Measurements from ENCODE around the gene NR4A1.

NR4A1 gene

GRCh38 chr12:52091061-52091460, 39.8 kb downstream of the NR4A1 start:
- TF ChIP-seq TOX (CRISPR knock-in tag; IDR thresholded peaks at IDR 0.05; ENCODE audit: borderline replicate concordance) (no peak), ZNF565 (CRISPR knock-in tag; conservative IDR thresholded peaks at IDR 0.05; ENCODE audit: low read depth) (no peak), OSR1 (CRISPR knock-in tag; IDR thresholded peaks at IDR 0.05) (no peak), SNAI2 (CRISPR knock-in tag; IDR thresholded peaks at IDR 0.05) (no peak), ZNF70 (CRISPR knock-in tag; IDR thresholded peaks at IDR 0.05) (no peak), PPARA (CRISPR knock-in tag; IDR thresholded peaks at IDR 0.05; ENCODE audit: borderline replicate concordance) (no peak)
- TF ChIP-seq, protein P1, sequence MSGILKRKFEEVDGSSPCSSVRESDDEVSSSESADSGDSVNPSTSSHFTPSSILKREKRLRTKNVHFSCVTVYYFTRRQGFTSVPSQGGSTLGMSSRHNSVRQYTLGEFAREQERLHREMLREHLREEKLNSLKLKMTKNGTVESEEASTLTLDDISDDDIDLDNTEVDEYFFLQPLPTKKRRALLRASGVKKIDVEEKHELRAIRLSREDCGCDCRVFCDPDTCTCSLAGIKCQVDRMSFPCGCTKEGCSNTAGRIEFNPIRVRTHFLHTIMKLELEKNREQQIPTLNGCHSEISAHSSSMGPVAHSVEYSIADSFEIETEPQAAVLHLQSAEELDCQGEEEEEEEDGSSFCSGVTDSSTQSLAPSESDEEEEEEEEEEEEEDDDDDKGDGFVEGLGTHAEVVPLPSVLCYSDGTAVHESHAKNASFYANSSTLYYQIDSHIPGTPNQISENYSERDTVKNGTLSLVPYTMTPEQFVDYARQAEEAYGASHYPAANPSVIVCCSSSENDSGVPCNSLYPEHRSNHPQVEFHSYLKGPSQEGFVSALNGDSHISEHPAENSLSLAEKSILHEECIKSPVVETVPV (CRISPR knock-in tag; IDR thresholded peaks at IDR 0.05): no peak
- ATAC-seq: no peak

DNA sequence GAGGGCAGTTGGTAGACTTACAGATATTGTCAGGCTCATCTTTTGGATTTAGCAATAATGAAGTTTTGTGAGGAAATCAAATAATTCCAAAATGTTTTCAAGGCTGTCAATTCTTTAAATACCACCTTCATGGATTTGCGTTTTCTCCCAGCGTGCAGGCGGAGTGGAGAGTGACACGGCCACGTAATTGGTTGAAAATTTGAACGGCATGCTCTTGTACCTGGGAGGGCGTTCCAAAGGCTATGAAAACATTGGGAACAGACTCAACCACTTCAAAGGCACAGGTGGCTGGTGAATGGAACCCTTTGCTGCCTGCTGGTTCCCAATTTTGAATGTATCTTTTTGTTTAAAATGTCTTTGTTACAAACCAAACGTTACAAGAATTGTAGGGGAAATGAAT, 40.6 kb downstream of the NR4A1 start:
- no peak for ATAC-seq
- TF ChIP-seq ESRRG (CRISPR knock-in tag; IDR thresholded peaks at IDR 0.05) (no peak), TCF4 (CRISPR knock-in tag; IDR thresholded peaks at IDR 0.05; ENCODE audit: borderline replicate concordance) (no peak), ISL1 (CRISPR knock-in tag; IDR thresholded peaks at IDR 0.05) (no peak), ZC3H10 (CRISPR knock-in tag; IDR thresholded peaks at IDR 0.05) (no peak), ZNF565 (CRISPR knock-in tag; conservative IDR thresholded peaks at IDR 0.05; ENCODE audit: low read depth) (no peak), TSHZ2 (CRISPR knock-in tag; IDR thresholded peaks at IDR 0.05) (no peak), ZNF70 (CRISPR knock-in tag; IDR thresholded peaks at IDR 0.05) (no peak), BACH2 (CRISPR knock-in tag; IDR thresholded peaks at IDR 0.05; ENCODE audit: borderline replicate concordance) (no peak)

GRCh38 chr12:52093346-52093745, 42.1 kb downstream of the NR4A1 start:
- TF ChIP-seq TOX (CRISPR knock-in tag; IDR thresholded peaks at IDR 0.05; ENCODE audit: borderline replicate concordance) (no peak), ZNF8 (CRISPR knock-in tag; IDR thresholded peaks at IDR 0.05) (no peak), PPARA (CRISPR knock-in tag; IDR thresholded peaks at IDR 0.05; ENCODE audit: borderline replicate concordance) (no peak), SNAI2 (CRISPR knock-in tag; IDR thresholded peaks at IDR 0.05) (no peak), CSDC2 (CRISPR knock-in tag; IDR thresholded peaks at IDR 0.05) (no peak), ARNTL (CRISPR knock-in tag; IDR thresholded peaks at IDR 0.05; ENCODE audit: borderline replicate concordance, low read depth) (no peak), ZNF70 (CRISPR knock-in tag; IDR thresholded peaks at IDR 0.05) (no peak), TSHZ2 (CRISPR knock-in tag; IDR thresholded peaks at IDR 0.05) (no peak), ESRRG (CRISPR knock-in tag; IDR thresholded peaks at IDR 0.05) (no peak), GLIS3 (CRISPR knock-in tag; IDR thresholded peaks at IDR 0.05) (no peak), RARB (CRISPR knock-in tag; IDR thresholded peaks at IDR 0.05) (no peak), ZFP3 (CRISPR knock-in tag; IDR thresholded peaks at IDR 0.05) (no peak)
- TF ChIP-seq, protein P1 (CRISPR knock-in tag; IDR thresholded peaks at IDR 0.05): no peak
- TF ChIP-seq, protein P2, sequence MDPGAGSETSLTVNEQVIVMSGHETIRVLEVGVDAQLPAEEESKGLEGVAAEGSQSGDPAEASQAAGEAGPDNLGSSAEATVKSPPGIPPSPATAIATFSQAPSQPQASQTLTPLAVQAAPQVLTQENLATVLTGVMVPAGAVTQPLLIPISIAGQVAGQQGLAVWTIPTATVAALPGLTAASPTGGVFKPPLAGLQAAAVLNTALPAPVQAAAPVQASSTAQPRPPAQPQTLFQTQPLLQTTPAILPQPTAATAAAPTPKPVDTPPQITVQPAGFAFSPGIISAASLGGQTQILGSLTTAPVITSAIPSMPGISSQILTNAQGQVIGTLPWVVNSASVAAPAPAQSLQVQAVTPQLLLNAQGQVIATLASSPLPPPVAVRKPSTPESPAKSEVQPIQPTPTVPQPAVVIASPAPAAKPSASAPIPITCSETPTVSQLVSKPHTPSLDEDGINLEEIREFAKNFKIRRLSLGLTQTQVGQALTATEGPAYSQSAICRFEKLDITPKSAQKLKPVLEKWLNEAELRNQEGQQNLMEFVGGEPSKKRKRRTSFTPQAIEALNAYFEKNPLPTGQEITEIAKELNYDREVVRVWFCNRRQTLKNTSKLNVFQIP (CRISPR knock-in tag; IDR thresholded peaks at IDR 0.05; ENCODE audit: borderline replicate concordance, low read depth): no peak
- ATAC-seq: no peak
